PC-9 (cell line): ENCODE measurements around the gene VPS8.

Experiments used
- EZH2 ChIP-seq: fragments of 200-600 bp; sonication (generic); IDR thresholded peaks from 2 replicates; pipeline ENCODE4 v1.8.0; 2017; ENCODE audit warnings: antibody characterized with exemption, low read depth
- TF ChIP-seq, protein P1 (sequence below): fragments of 200-600 bp; sonication (generic); conservative IDR thresholded peaks from 2 replicates; pipeline ENCODE4 v1.6.1; 2017; ENCODE audit warnings: mixed run types, antibody characterized with exemption, mild to moderate bottlenecking, moderate library complexity

DNA sequence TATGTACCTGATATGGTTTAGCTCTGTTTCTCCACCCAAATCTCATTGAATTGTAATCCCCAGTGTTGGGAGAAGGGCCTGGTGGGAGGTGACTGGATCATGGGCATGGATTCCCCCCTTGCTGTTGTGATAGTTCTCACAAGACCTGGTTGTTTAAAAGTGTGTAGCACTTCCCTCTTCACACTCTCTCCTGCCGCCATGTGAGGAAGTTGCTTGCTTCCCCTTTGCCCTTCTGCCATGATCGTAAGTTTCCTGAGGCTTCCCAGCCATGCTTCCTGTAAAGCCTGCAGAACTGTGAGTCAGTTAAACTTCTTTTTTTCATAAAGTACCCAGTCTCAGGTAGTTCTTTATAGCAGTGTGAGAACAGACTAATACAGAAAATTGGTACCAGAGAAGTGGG is 247.8 kb downstream of the VPS8 start:
- no peak for TF ChIP-seq EZH2
- TF ChIP-seq, protein P1, sequence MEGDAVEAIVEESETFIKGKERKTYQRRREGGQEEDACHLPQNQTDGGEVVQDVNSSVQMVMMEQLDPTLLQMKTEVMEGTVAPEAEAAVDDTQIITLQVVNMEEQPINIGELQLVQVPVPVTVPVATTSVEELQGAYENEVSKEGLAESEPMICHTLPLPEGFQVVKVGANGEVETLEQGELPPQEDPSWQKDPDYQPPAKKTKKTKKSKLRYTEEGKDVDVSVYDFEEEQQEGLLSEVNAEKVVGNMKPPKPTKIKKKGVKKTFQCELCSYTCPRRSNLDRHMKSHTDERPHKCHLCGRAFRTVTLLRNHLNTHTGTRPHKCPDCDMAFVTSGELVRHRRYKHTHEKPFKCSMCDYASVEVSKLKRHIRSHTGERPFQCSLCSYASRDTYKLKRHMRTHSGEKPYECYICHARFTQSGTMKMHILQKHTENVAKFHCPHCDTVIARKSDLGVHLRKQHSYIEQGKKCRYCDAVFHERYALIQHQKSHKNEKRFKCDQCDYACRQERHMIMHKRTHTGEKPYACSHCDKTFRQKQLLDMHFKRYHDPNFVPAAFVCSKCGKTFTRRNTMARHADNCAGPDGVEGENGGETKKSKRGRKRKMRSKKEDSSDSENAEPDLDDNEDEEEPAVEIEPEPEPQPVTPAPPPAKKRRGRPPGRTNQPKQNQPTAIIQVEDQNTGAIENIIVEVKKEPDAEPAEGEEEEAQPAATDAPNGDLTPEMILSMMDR, result no peak
